Neuron (in vitro differentiated cells): ENCODE data around the gene DOCK9.

Experiments used
- H2AFZ ChIP-seq: one replicate; pipeline ENCODE4 v1.6.1; 2013; ENCODE audit warnings: low read depth, mild to moderate bottlenecking, inconsistent platforms, low read length, moderate library complexity
- H3K27me3 ChIP-seq: one replicate; pipeline ENCODE4 v1.6.1; 2013; ENCODE audit warnings: low read length; ENCODE audit not compliant: insufficient read depth
- H3K36me3 ChIP-seq: one replicate; pipeline ENCODE4 v1.6.1; 2013; ENCODE audit warnings: low read length; ENCODE audit not compliant: insufficient read depth
- H3K4me1 ChIP-seq: one replicate; pipeline ENCODE4 v1.6.1; 2013; ENCODE audit warnings: low read length; ENCODE audit not compliant: insufficient read depth
- H3K4me3 ChIP-seq: 2 replicates; pipeline ENCODE4 v1.5.1; 2013; ENCODE audit warnings: mild to moderate bottlenecking, low read length, moderate library complexity
- H3K9me3 ChIP-seq: one replicate; pipeline ENCODE4 v1.6.1; 2013; ENCODE audit warnings: low read length

DOCK9 gene

GRCh38 chr13:98781905-98782304 is 196.0 kb downstream of the DOCK9 start:
- no peak overlapping the region for H2AFZ ChIP-seq
- H3K36me3 ChIP-seq, result no peaks in the 10 kb centered on the region
- no peak overlapping the region for H3K4me3 ChIP-seq
- H3K9me3 ChIP-seq, result no peaks in the 10 kb centered on the region
- no peaks in the 10 kb centered on the region for H3K4me1 ChIP-seq
- no peaks in the 10 kb centered on the region for H3K27me3 ChIP-seq

- no peaks in the 10 kb centered on the region for H3K9me3 ChIP-seq
- H3K27me3 ChIP-seq, result no peaks in the 10 kb centered on the region
- no peaks in the 10 kb centered on the region for H3K4me1 ChIP-seq
- H3K36me3 ChIP-seq, result no peaks in the 10 kb centered on the region
- no peak overlapping the region for H3K4me3 ChIP-seq
- H2AFZ ChIP-seq, result no peak overlapping the region
Measured at GRCh38 chr13:98781470-98781869, 196.4 kb downstream of the DOCK9 start.

- Histone ChIP-seq H3K9me3 (no peaks in the 10 kb centered on the region), H3K36me3 (no peaks in the 10 kb centered on the region), H3K27me3 (no peaks in the 10 kb centered on the region), H3K4me3 (no peak overlapping the region), H2AFZ (no peak overlapping the region), H3K4me1 (no peaks in the 10 kb centered on the region)
Measured at GRCh38 chr13:98781045-98781444, 196.8 kb downstream of the DOCK9 start.

- Histone ChIP-seq H3K4me3 (no peak overlapping the region), H3K9me3 (no peaks in the 10 kb centered on the region), H2AFZ (no peak overlapping the region), H3K36me3 (no peaks in the 10 kb centered on the region), H3K27me3 (no peaks in the 10 kb centered on the region), H3K4me1 (no peaks in the 10 kb centered on the region)
Measured at GRCh38 chr13:98780451-98780850, 197.4 kb downstream of the DOCK9 start.

- Histone ChIP-seq H2AFZ (no peak overlapping the region), H3K9me3 (no peaks in the 10 kb centered on the region), H3K4me3 (no peak overlapping the region), H3K36me3 (no peaks in the 10 kb centered on the region), H3K4me1 (no peaks in the 10 kb centered on the region), H3K27me3 (no peaks in the 10 kb centered on the region)
Measured at GRCh38 chr13:98779695-98780094, 198.2 kb downstream of the DOCK9 start.

- Histone ChIP-seq H3K9me3 (no peaks in the 10 kb centered on the region), H3K4me1 (no peaks in the 10 kb centered on the region), H3K4me3 (no peak overlapping the region), H2AFZ (no peak overlapping the region), H3K36me3 (no peaks in the 10 kb centered on the region), H3K27me3 (no peaks in the 10 kb centered on the region)
Measured at GRCh38 chr13:98778749-98779148, 199.1 kb downstream of the DOCK9 start.

GRCh38 chr13:98776644-98777043 is 201.2 kb downstream of the DOCK9 start:
- Histone ChIP-seq H2AFZ (no peak overlapping the region), H3K4me1 (no peaks in the 10 kb centered on the region), H3K36me3 (no peaks in the 10 kb centered on the region), H3K9me3 (no peaks in the 10 kb centered on the region), H3K27me3 (no peaks in the 10 kb centered on the region), H3K4me3 (no peak overlapping the region)

GRCh38 chr13:98775844-98776598 is 201.8 kb downstream of the DOCK9 start:
- Histone ChIP-seq H3K4me3 (no peak overlapping the region), H3K36me3 (no peaks in the 10 kb centered on the region), H3K4me1 (no peaks in the 10 kb centered on the region), H3K9me3 (no peaks in the 10 kb centered on the region), H2AFZ (no peak overlapping the region), H3K27me3 (no peaks in the 10 kb centered on the region)

- Histone ChIP-seq H2AFZ (no peak overlapping the region), H3K9me3 (no peaks in the 10 kb centered on the region), H3K36me3 (no peaks in the 10 kb centered on the region), H3K4me3 (no peak overlapping the region), H3K27me3 (no peaks in the 10 kb centered on the region), H3K4me1 (no peaks in the 10 kb centered on the region)
Measured at GRCh38 chr13:98775386-98775785, 202.5 kb downstream of the DOCK9 start.

- H3K4me1 ChIP-seq, result no peaks in the 10 kb centered on the region
- H2AFZ ChIP-seq, result no peak overlapping the region
- H3K4me3 ChIP-seq, result no peak overlapping the region
- H3K27me3 ChIP-seq, result no peaks in the 10 kb centered on the region
- H3K9me3 ChIP-seq, result no peaks in the 10 kb centered on the region
- H3K36me3 ChIP-seq, result no peaks in the 10 kb centered on the region
Measured at GRCh38 chr13:98774776-98775175, 203.1 kb downstream of the DOCK9 start.

- no peaks in the 10 kb centered on the region for H3K4me1 ChIP-seq
- no peaks in the 10 kb centered on the region for H3K9me3 ChIP-seq
- no peak overlapping the region for H3K4me3 ChIP-seq
- no peaks in the 10 kb centered on the region for H3K36me3 ChIP-seq
- no peaks in the 10 kb centered on the region for H3K27me3 ChIP-seq
- no peak overlapping the region for H2AFZ ChIP-seq
Measured at GRCh38 chr13:98773921-98774320, 203.9 kb downstream of the DOCK9 start.

GRCh38 chr13:98772794-98773452 is 204.9 kb downstream of the DOCK9 start:
- H3K27me3 ChIP-seq, result no peaks in the 10 kb centered on the region
- no peak overlapping the region for H3K4me3 ChIP-seq
- H3K9me3 ChIP-seq, result no peaks in the 10 kb centered on the region
- H2AFZ ChIP-seq, result no peak overlapping the region
- no peaks in the 10 kb centered on the region for H3K4me1 ChIP-seq
- no peaks in the 10 kb centered on the region for H3K36me3 ChIP-seq

- Histone ChIP-seq H3K9me3 (no peaks in the 10 kb centered on the region), H2AFZ (no peak overlapping the region), H3K36me3 (no peaks in the 10 kb centered on the region), H3K4me3 (no peak overlapping the region), H3K27me3 (no peaks in the 10 kb centered on the region), H3K4me1 (no peaks in the 10 kb centered on the region)
Measured at GRCh38 chr13:98771838-98772611, 205.8 kb downstream of the DOCK9 start.
